ENCODE data around the gene L1TD1. TPM values are rescaled to one million over a fixed set of nuclear protein-coding genes. Genes with fewer than 3 reads are reported as not detected.

L1TD1 gene
- polyA plus RNA-seq, 1 experiment, result not detected

GRCh38 chr1:62221171-62221570 lies 26.5 kb downstream of the L1TD1 start:
- no peak for TF ChIP-seq CTCF (IDR thresholded peaks at IDR 0.05; ENCODE audit: insufficient read depth, low read depth, low read length)
- Histone ChIP-seq H3K4me3 (ENCODE audit: low read depth, low read length) (no peak overlapping the region), H3K36me3 (ENCODE audit: control insufficient read depth, insufficient read depth, low read length) (no peaks in the 10 kb centered on the region), H3K27me3 (ENCODE audit: control insufficient read depth, insufficient read depth, low read length) (no peaks in the 10 kb centered on the region)
- ChIA-PET POLR2A (no interaction called here), CTCF (no interaction called here)
- no peak for DNase-seq (ENCODE audit: low read depth)

- POLR2A ChIA-PET, result no interaction called here
These were observed 27.7 kb downstream of the L1TD1 start for GRCh38 chr1:62222321-62222720.

GRCh38 chr1:62224182-62224581 lies 29.5 kb downstream of the L1TD1 start:
- CTCF ChIA-PET, result no interaction called here
- POLR2A ChIA-PET, result no interaction called here
- Histone ChIP-seq H3K27me3 (ENCODE audit: control insufficient read depth, insufficient read depth, low read length) (no peaks in the 10 kb centered on the region), H3K4me3 (ENCODE audit: low read depth, low read length) (no peak overlapping the region), H3K36me3 (ENCODE audit: control insufficient read depth, insufficient read depth, low read length) (no peaks in the 10 kb centered on the region)
- no peak for TF ChIP-seq CTCF (IDR thresholded peaks at IDR 0.05; ENCODE audit: insufficient read depth, low read depth, low read length)
- no peak for DNase-seq (ENCODE audit: low read depth)

More at GRCh38 chr1:62222321-62222720, 27.7 kb downstream of the L1TD1 start:
- no peaks in the 10 kb centered on the region for H3K27me3 ChIP-seq (ENCODE audit: control insufficient read depth, insufficient read depth, low read length)
- CTCF ChIA-PET, result no interaction called here
- H3K4me3 ChIP-seq (ENCODE audit: low read depth, low read length), result no peak overlapping the region
- H3K36me3 ChIP-seq (ENCODE audit: control insufficient read depth, insufficient read depth, low read length), result no peaks in the 10 kb centered on the region
- no peak for DNase-seq (ENCODE audit: low read depth)
- TF ChIP-seq CTCF (IDR thresholded peaks at IDR 0.05; ENCODE audit: insufficient read depth, low read depth, low read length), result no peak

GRCh38 chr1:62227496-62227895 lies 32.8 kb downstream of the L1TD1 start:
- ChIA-PET CTCF (no interaction called here), POLR2A (no interaction called here)
- Histone ChIP-seq H3K27me3 (ENCODE audit: control insufficient read depth, insufficient read depth, low read length) (no peaks in the 10 kb centered on the region), H3K4me3 (ENCODE audit: low read depth, low read length) (no peak overlapping the region), H3K36me3 (ENCODE audit: control insufficient read depth, insufficient read depth, low read length) (no peaks in the 10 kb centered on the region)
- no peak for TF ChIP-seq CTCF (IDR thresholded peaks at IDR 0.05; ENCODE audit: insufficient read depth, low read depth, low read length)
- DNase-seq (ENCODE audit: low read depth), result no peak

GRCh38 chr1:62228136-62228882 lies 33.7 kb downstream of the L1TD1 start:
- H3K4me3 ChIP-seq (ENCODE audit: low read depth, low read length), result no peak overlapping the region
- POLR2A ChIA-PET, result interaction anchor here (0.6 kb wide), 1 partner anchor 38 kb away, joined by 4 read pairs; no protein-coding TSS in a partner anchor
- no peak for TF ChIP-seq CTCF (IDR thresholded peaks at IDR 0.05; ENCODE audit: insufficient read depth, low read depth, low read length)
- H3K36me3 ChIP-seq (ENCODE audit: control insufficient read depth, insufficient read depth, low read length), result no peaks in the 10 kb centered on the region
- DNase-seq (ENCODE audit: low read depth), result no peak
- CTCF ChIA-PET, result no interaction called here
- H3K27me3 ChIP-seq (ENCODE audit: control insufficient read depth, insufficient read depth, low read length), result no peaks in the 10 kb centered on the region
